ENCODE results near the gene CCT7. TPM values are rescaled to one million over a fixed set of nuclear protein-coding genes. Genes with fewer than 3 reads are reported as not detected.

The CCT7 gene
- total RNA-seq, 4 donors from 2014 or later, result 194 to 245 (median 212) TPM

DNA sequence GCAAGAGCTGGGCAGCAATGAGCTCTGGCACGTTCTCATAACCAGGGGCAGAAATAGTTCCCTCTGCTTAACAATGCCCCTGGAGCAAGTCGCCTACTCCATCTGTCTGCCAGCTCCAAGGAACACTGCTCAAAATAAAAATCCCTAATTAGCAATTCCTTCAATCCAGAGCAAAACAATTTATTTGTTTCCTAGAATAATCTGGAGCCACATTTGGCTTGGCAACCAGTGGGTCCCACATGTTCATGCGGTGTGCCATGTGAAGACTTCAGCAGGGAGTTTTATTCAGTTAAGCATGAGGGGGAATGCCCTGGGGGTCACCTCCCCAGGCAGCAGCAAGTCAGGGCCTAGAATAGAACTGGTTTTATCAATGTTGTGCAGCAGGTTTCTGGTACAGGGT lies 66.8 kb downstream of the CCT7 start:
- WGBS, 2 donors, result 59 to 62% methylated on average over 3 of the region's 3 CpGs
- no peak overlapping the region for H3K4me3 ChIP-seq
- H3K27ac ChIP-seq, result no peak overlapping the region
- H3K27me3 ChIP-seq, result peaks cover 2 to 25% of the 10 kb centered on the region in 2 donors
- DNase-seq (ENCODE audit: low spot score in 2 of 2), result no peak
- H3K9me3 ChIP-seq, result no peaks in the 10 kb centered on the region
- no peaks in the 10 kb centered on the region for H3K36me3 ChIP-seq
- no peaks in the 10 kb centered on the region for H3K4me1 ChIP-seq
- no peak for TF ChIP-seq CTCF (IDR thresholded peaks at IDR 0.05)
- no peak for TF ChIP-seq EP300 (IDR thresholded peaks at IDR 0.05)
- no peak for TF ChIP-seq POLR2A (IDR thresholded peaks at IDR 0.05)

DNA sequence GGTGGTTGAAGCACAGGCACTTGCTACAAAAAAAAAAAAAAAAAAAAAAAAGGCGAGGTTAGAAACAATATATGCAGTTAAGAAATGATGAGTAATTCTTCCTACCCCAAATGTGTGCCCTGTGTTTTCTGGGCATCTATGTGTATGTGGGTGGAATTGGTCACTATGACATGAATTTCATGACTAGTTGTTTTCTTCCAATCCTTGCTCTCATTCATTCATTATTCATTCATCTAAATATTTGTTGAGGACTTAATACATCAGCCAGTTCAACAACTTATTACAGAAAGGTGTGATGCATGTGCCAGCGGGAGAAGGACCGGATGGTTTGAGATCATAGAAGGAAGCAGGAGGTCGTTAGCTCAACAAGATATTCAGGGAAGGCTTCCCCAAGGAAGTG lies 67.5 kb downstream of the CCT7 start:
- H3K36me3 ChIP-seq, result no peaks in the 10 kb centered on the region
- H3K4me3 ChIP-seq, result no peak overlapping the region
- H3K4me1 ChIP-seq, result no peaks in the 10 kb centered on the region
- no peaks in the 10 kb centered on the region for H3K9me3 ChIP-seq
- no peak for DNase-seq (ENCODE audit: low spot score in 2 of 2)
- no peak for TF ChIP-seq EP300 (IDR thresholded peaks at IDR 0.05)
- TF ChIP-seq CTCF (IDR thresholded peaks at IDR 0.05), result no peak
- no peak for TF ChIP-seq POLR2A (IDR thresholded peaks at IDR 0.05)
- no peak overlapping the region for H3K27ac ChIP-seq
- peaks cover 2 to 18% of the 10 kb centered on the region in 2 donors for H3K27me3 ChIP-seq
- 58 to 73% methylated on average over 4 of the region's 4 CpGs for WGBS, 2 donors

Small RNA genes lying within 50 kb of the gene (small RNA-seq; reads per million reads assigned to genes)
- not detected for gene RNU6-111P

Other genes with a start within 250 kb of the CCT7 start
- gene SFXN5, start 162.6 kb upstream of the CCT7 start, total RNA-seq, result 10 to 100 TPM; 13.8 to 58.1 (median 21.7) TPM
- 10 to 100 TPM; 35.7 to 40.4 (median 39.4) TPM for gene RAB11FIP5, start 121.4 kb upstream of the CCT7 start, total RNA-seq
- not detected for gene NOTO, start 31.7 kb upstream of the CCT7 start, total RNA-seq
- 10 to 100 TPM; 13.8 to 32.4 (median 18.7) TPM for gene SMYD5, start 20.1 kb upstream of the CCT7 start, total RNA-seq
- gene PRADC1, start 1.1 kb upstream of the CCT7 start, total RNA-seq, result 10 to 100 TPM; 14.4 to 31.5 (median 21.5) TPM
- gene FBXO41, start 50.2 kb downstream of the CCT7 start, total RNA-seq, result 10 to 100 TPM in 1 of 4 donors, 1 to 10 TPM in 2, under 1 TPM in 1; 0.84 to 13.9 (median 4.4) TPM
- not detected for gene EGR4, start 59.2 kb downstream of the CCT7 start, total RNA-seq
- gene ALMS1, start 151.5 kb downstream of the CCT7 start, total RNA-seq, result 10 to 100 TPM; 38.0 to 57.3 (median 49.8) TPM